GM21825 (cell line): ENCODE data around the gene TRAPPC2.
A peak's percentile ranks its signal among the peaks of the same experiment; 100 is the strongest.
"Not testable (repeated sequence)": the region's sequence is repeated elsewhere in the genome, so short reads cannot be mapped to it uniquely, and the experiment has no call there.

Experiments
- ATAC-seq: cut with Tn5 transposase; IDR thresholded peaks from one replicate; pipeline ENCODE4 v1.9.1; 2021; ENCODE audit warnings: mild to moderate bottlenecking, moderate library complexity; ENCODE audit not compliant: unreplicated experiment

Gene TRAPPC2

GRCh38 chrX:13699183-13699826 lies 35.1 kb downstream of the TRAPPC2 start:
- peak; percentile 38 for ATAC-seq

- ATAC-seq, result no peak
Observed at GRCh38 chrX:13698432-13698831, 36.0 kb downstream of the TRAPPC2 start.

DNA sequence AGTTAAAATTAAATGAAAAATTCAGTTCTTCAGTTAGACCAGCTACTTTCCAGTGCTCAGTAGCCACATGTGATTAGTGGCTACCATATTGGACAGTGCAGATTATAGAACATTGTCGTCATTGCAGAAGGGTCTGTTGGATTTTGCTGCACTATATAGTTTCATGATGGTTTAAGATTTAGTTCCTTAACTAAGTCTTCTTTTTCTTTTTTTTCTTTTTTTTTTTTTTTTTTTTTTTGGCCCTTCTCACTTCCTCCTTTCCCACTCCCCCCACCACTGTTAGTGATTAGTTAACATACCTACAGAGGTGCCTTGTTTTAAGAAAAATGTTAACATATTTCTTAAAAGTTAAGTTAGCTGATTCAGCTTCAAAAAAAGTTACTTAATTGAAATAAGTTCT lies 36.4 kb downstream of the TRAPPC2 start:
- ATAC-seq, result no peak

DNA sequence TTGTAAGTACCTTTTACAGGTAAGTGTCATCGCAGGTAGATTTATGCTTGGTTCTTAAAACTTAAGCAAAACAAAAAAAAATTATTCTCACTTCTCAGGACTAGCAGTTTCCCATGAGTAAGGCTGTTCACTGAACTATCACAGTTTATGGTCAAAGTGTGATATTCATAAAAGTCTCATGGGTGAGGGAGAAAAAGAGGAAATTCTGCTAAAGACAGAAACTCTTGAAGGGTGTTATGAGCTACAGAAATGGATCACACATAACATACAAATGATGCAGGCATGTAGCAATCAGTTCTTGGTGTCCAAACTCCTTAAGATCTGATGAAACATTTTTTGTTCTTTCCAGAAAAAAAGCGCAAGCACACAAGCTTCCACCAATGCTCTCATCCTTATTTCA lies 37.0 kb downstream of the TRAPPC2 start:
- ATAC-seq, result peak; percentile 52

DNA sequence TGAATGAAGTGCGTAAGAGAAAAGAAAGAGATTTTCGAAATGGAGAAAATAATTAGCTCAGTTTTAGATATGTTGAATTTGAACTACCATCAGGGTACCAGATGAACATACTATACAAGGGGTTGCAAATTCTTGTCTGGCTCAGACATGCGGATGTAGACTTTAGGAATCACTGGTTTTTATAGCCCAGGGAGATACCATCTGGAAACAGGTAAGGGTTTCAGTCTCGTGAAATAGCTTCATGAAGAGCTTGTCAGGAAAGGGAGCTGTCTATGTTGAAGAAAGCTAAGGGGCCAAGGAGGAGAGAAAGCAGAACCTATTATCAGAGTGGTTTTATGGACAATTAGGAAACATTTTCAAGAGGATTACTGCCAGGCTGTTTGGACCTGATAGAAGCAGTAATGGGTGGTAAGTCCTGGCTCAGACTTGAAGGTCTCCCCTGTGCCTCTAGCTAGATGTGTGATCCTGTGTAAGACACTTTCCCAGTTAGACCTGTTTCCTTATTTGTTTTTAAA lies 38.8 kb downstream of the TRAPPC2 start:
- no peak for ATAC-seq

- no peak for ATAC-seq
Observed at GRCh38 chrX:13694983-13695382, 39.4 kb downstream of the TRAPPC2 start.

- ATAC-seq, result no peak
Observed at GRCh38 chrX:13694359-13694758, 40.1 kb downstream of the TRAPPC2 start.

DNA sequence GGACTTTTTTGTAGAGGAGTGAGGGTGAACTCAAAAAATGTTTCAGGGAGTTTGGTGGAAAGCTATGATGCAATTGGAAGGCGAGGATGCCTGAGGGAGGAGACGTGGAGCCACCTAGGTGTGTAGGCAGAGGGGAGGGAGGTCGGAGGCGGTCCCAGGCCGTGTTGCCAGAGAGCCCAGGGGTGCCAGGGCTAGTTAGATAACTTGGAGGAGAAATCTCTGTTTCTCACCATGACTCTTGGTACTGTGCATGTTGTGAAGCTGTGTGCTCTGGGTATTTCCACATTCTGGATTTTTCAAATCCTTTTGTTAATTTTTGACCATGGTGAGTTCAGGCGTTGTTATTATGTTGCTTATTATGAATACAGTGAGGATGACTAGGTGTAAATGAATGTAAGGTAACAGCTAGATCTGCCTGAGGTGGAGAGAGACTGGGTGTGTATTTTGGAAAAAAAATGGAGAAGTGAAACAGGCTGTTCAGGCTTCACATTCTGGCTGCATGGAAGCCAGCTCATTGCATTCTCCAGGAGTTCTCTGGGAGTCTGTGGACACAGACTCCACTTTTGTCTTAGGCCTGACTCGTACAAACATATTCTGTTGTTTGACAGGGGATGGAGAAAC lies 41.0 kb downstream of the TRAPPC2 start:
- ATAC-seq, result no peak

GRCh38 chrX:13692771-13693231 lies 41.6 kb downstream of the TRAPPC2 start:
- ATAC-seq, result no peak

DNA sequence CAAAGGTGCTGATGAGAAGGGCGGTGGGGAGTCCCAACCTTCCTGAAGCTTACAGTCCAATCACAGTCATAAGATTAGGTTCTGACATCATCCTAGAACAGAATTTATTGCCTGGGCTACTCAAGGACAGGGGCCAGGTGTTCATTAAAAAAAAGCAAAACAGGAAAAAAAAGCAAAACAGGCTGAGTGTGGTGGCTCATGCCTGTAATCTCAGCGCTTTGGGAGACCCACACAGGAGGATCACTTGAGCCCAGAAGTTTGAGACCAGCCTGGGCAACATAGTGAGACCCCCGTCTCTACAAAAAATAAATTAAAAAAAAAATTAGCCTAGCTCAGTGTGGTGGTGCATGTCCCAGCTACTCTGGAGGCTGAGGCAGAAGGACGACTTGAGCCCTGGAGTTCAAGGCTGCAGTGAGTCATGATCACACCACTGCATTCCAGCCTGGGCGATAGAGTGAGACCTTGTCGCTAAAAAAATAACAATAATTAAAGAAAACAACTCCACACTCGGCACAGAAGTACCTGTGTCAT lies 42.5 kb downstream of the TRAPPC2 start:
- no peak for ATAC-seq

DNA sequence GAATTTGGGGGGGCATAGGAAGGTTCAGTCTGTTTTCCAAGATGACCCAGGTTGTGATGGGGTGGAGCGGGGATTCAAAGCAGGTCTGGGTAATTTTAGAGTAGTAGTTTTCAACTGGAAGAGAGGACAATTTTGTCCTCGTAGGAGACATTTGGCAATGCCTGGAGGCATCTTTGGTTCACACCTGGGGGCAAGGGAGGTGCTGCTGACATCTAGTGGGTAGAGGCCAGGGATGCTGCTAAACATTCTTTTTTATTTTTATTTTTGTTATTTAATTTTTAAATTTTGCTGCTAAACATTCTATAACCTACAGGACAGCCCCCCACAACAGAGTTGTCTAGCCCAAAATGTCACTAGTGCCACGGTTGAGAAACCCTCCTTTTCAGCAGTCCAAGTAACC lies 43.6 kb downstream of the TRAPPC2 start:
- ATAC-seq, result no peak

- no peak for ATAC-seq
Observed at GRCh38 chrX:13689741-13690211, 44.6 kb downstream of the TRAPPC2 start.

GRCh38 chrX:13688958-13689740 lies 45.3 kb downstream of the TRAPPC2 start, which contains the start of gene RAB9A:
RAB9A (plus strand) TSS chrX:13689128; CDS start chrX:13708747, 19,619 bp downstream.
- ATAC-seq, result peak; percentile 78

- no peak for ATAC-seq
Observed at GRCh38 chrX:13688384-13688957, 45.9 kb downstream of the TRAPPC2 start.

- no peak for ATAC-seq
Observed at GRCh38 chrX:13687203-13687602, 47.2 kb downstream of the TRAPPC2 start.

- ATAC-seq, result no peak
Observed at GRCh38 chrX:13685126-13685763, 49.2 kb downstream of the TRAPPC2 start.

DNA sequence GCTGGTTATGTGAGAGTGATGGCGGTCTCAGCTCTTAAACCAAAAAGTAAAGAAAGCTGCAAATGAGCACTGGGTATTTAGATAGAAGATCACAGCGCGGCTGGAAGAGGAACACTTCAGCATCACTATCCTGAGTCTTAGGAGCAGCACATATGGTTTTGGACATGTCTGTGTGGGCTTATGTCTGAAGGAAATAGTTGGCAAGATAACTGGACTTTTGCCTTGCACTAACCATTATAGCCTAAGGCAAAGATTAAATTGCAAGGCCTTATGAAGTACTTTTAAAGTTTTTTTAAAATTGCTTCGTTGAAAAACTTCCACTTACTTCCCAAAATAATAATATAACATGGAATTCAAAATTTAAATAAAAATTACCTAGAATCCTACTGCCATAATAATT lies 50.1 kb downstream of the TRAPPC2 start:
- no peak for ATAC-seq

DNA sequence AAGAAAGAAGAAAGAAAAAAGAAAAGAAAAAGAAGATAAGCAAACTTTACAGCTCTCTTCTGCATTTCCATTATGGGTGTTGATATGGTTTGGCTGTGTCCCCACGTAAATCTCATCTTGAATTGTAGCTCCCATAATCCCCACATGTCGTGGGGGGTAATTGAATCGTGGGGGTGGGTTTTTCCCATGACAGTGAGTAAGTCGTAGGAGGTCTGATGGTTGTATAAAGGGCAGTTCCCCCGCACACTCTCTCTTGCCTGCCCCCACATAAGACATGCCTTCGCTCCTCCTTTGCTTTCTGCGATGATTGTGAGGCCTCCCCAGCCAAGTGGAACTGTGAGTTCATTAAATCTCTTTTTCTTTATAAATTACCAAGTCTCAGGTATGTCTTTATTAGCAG lies 52.8 kb downstream of the TRAPPC2 start:
- no peak for ATAC-seq

GRCh38 chrX:13679700-13680099 lies 54.7 kb downstream of the TRAPPC2 start:
- not testable (repeated sequence) for ATAC-seq

GRCh38 chrX:13676885-13677284 lies 57.5 kb downstream of the TRAPPC2 start:
- ATAC-seq, result no peak
